ENCODE results near the gene GPRC5C.

GRCh38 chr17:74394977-74395376 is 36.9 kb upstream of the GPRC5C start:
- TF ChIP-seq POLR2AphosphoS5 (IDR thresholded peaks at IDR 0.05), result peak; percentile 33
- no peak for TF ChIP-seq CTCF (IDR thresholded peaks at IDR 0.05)
